Karpas-422 (cell line): ENCODE results near the gene PLAC8. TPM values are rescaled to one million over a fixed set of nuclear protein-coding genes. Genes with fewer than 3 reads are reported as not detected.
"Not testable (repeated sequence)": the region's sequence is repeated elsewhere in the genome, so short reads cannot be mapped to it uniquely, and the experiment has no call there.

Experiments
- DNase-seq: peaks from one replicate; pipeline ENCODE4 v3.0.0-alpha.2; 2015
- H2AFZ ChIP-seq: fragments of 200-600 bp; sonication (generic); 2 replicates; pipeline ENCODE4 v1.6.1; 2014; ENCODE audit warnings: antibody characterized with exemption, low read length, mixed read lengths
- H3K27ac ChIP-seq: fragments of 200-600 bp; sonication (generic); 2 replicates; pipeline ENCODE4 v1.5.1; 2014; ENCODE audit warnings: mild to moderate bottlenecking, low read length, moderate library complexity
- H3K27me3 ChIP-seq: fragments of 200-600 bp; sonication (generic); 2 replicates; pipeline ENCODE4 v1.6.1; 2014; ENCODE audit warnings: low read length, mixed read lengths
- H3K36me3 ChIP-seq: fragments of 200-600 bp; sonication (generic); 2 replicates; pipeline ENCODE4 v1.6.1; 2014; ENCODE audit warnings: low read length, mixed read lengths; ENCODE audit not compliant: insufficient read depth
- H3K4me1 ChIP-seq: fragments of 200-600 bp; sonication (generic); 2 replicates; pipeline ENCODE4 v1.6.1; 2014; ENCODE audit warnings: mild to moderate bottlenecking, low read length, mixed read lengths
- H3K4me2 ChIP-seq: fragments of 200-600 bp; sonication (generic); 2 replicates; pipeline ENCODE4 v1.6.1; 2014; ENCODE audit warnings: low read length, low read depth, mild to moderate bottlenecking; ENCODE audit not compliant: poor library complexity, severe bottlenecking
- H3K4me3 ChIP-seq: fragments of 200-600 bp; sonication (generic); 2 replicates; pipeline ENCODE4 v1.5.1; 2014; ENCODE audit warnings: mild to moderate bottlenecking, antibody characterized with exemption, low read length, mixed read lengths
- H3K79me2 ChIP-seq: fragments of 200-600 bp; sonication (generic); 2 replicates; pipeline ENCODE4 v1.6.1; 2014; ENCODE audit warnings: mild to moderate bottlenecking, low read length, mixed read lengths
- H3K9ac ChIP-seq: fragments of 200-600 bp; sonication (generic); 2 replicates; pipeline ENCODE4 v1.6.0; 2014; ENCODE audit warnings: low read length
- H3K9me2 ChIP-seq: fragments of 200-600 bp; sonication (generic), shearing (Covaris generic); replicated peaks from 2 replicates; pipeline ENCODE4 v1.6.0; 2014; ENCODE audit warnings: mild to moderate bottlenecking, low read length, moderate library complexity; ENCODE audit not compliant: insufficient read depth
- H3K9me3 ChIP-seq: fragments of 300-700, 200-600 bp; sonication (generic); 2 replicates; pipeline ENCODE4 v1.6.1; 2014; ENCODE audit warnings: low read length, mixed read lengths
- H4K20me1 ChIP-seq: fragments of 200-600 bp; sonication (generic); 2 replicates; pipeline ENCODE4 v1.6.1; 2014; ENCODE audit warnings: mild to moderate bottlenecking, antibody characterized with exemption, low read length, low read depth; ENCODE audit not compliant: insufficient read depth
- total RNA-seq: library from RNA; depleted of rRNA; stranded (reverse); fragments of >200 nt; shearing (Covaris generic); gene quantifications from 2 replicates; pipeline ENCODE4 v1.2.3, GENCODE V29; 2014; ENCODE audit warnings: low replicate concordance; rRNA removed

PLAC8 gene
- total RNA-seq, 1 experiment from 2014 or later: not detected

GRCh38 chr4:83043157-83043556 lies 71.4 kb downstream of the PLAC8 start:
- not testable (repeated sequence) for DNase-seq, H3K27ac ChIP-seq, H3K9me2 ChIP-seq, H3K4me2 ChIP-seq, H2AFZ ChIP-seq, H3K9me3 ChIP-seq, H4K20me1 ChIP-seq, H3K9ac ChIP-seq, H3K4me3 ChIP-seq, H3K27me3 ChIP-seq, H3K4me1 ChIP-seq, H3K36me3 ChIP-seq
- H3K79me2 ChIP-seq: peaks cover 64% of the 10 kb centered on the region

GRCh38 chr4:83040269-83040668 lies 74.3 kb downstream of the PLAC8 start:
- H4K20me1 ChIP-seq: no peaks in the 10 kb centered on the region
- no peaks in the 10 kb centered on the region for H3K9me2 ChIP-seq
- H3K9me3 ChIP-seq: no peaks in the 10 kb centered on the region
- no peak overlapping the region for H2AFZ ChIP-seq
- peaks cover 75% of the 10 kb centered on the region for H3K79me2 ChIP-seq
- H3K4me3 ChIP-seq: no peak overlapping the region
- no peak overlapping the region for H3K4me2 ChIP-seq
- H3K9ac ChIP-seq: no peak overlapping the region
- peaks cover 21% of the 10 kb centered on the region for H3K4me1 ChIP-seq
- no peak for DNase-seq
- H3K27ac ChIP-seq: no peak overlapping the region
- H3K27me3 ChIP-seq: no peaks in the 10 kb centered on the region
- no peaks in the 10 kb centered on the region for H3K36me3 ChIP-seq

Other genes with a start within 250 kb of the PLAC8 start
- 48.1 and 70.2 TPM in 2 replicates for gene SEC31A, start 223.6 kb downstream of the PLAC8 start, total RNA-seq
- gene THAP9, start 214.0 kb downstream of the PLAC8 start, total RNA-seq: 2.5 and 8.2 TPM in 2 replicates
- 5.6 and 10.6 TPM in 2 replicates for gene LIN54, start 103.9 kb downstream of the PLAC8 start, total RNA-seq
- gene COPS4, start 79.5 kb downstream of the PLAC8 start, total RNA-seq: 37.6 and 42.7 TPM in 2 replicates
- 1.2 and 3.6 TPM in 2 replicates for gene COQ2, start 170.1 kb upstream of the PLAC8 start, total RNA-seq
- 0.11 and 0.15 TPM in 2 replicates for gene HPSE, start 220.1 kb upstream of the PLAC8 start, total RNA-seq